HCT116 (cell line): ENCODE measurements around the gene AMOTL2. TPM values are rescaled to one million over a fixed set of nuclear protein-coding genes. Genes with fewer than 3 reads are reported as not detected.
A peak's percentile ranks its signal among the peaks of the same experiment; 100 is the strongest.

Source experiments
- ATAC-seq: fragments of 200-7000 bp; cut with Tn5 transposase; 2 replicates; pipeline ENCODE4 v1.9.1; 2020; ENCODE audit warnings: mild to moderate bottlenecking, moderate library complexity
- BruUV-seq: library from RNA; stranded (reverse); fragments of 400-500 nt; replicated peaks from 2 replicates; lab custom pipeline; 2021; lab: Mats Ljungman, UMichigan
- CTCF ChIA-PET: fragments of 300-600 bp; sonication (Branson Sonifier 250); formaldehyde crosslinking; loops from one replicate; lab custom pipeline; 2021; ENCODE audit warnings: antibody characterized with exemption; lab: Charles Lee
- POLR2A ChIA-PET: fragments of 300-600, 350-600 bp; sonication (Branson Sonifier 250); formaldehyde crosslinking; loops from one replicate; lab custom pipeline; 2021; ENCODE audit warnings: antibody characterized with exemption; lab: Charles Lee
- RAD21 ChIA-PET, 2 experiments: fragments of 300-600 bp; sonication (Branson Sonifier 250); formaldehyde crosslinking; loops; one replicate each; lab custom pipeline; 2023; ENCODE audit warnings: low total read pairs in 2 of 2; ENCODE audit not compliant: uncharacterized antibody in 2 of 2, unreplicated experiment in 2 of 2, low non-redundant PET in 1 of 2; lab: Charles Lee
- DNase-seq: peaks from one replicate; pipeline ENCODE4 v3.0.0-alpha.2; 2010; ENCODE audit warnings: low read depth, low spot score
- H2AFZ ChIP-seq: fragments of 200-600 bp; shearing (Covaris generic), sonication (generic); 2 replicates; pipeline ENCODE4 v1.6.1; 2017; ENCODE audit warnings: low read depth, mixed run types, mixed read lengths, antibody characterized with exemption, low read length; ENCODE audit not compliant: poor library complexity, severe bottlenecking
- H3K27ac ChIP-seq: 2 replicates; pipeline ENCODE4 v1.5.1; 2012; ENCODE audit warnings: low read depth, low read length
- H3K27me3 ChIP-seq: fragments of 200-600 bp; sonication (generic); 2 replicates; pipeline ENCODE4 v1.6.1; 2016; ENCODE audit warnings: mixed run types, low read length, mixed read lengths; ENCODE audit not compliant: insufficient read depth
- H3K36me3 ChIP-seq, 2 experiments: fragments of 200-500 bp in 1 of 2; fragments of 200-600 bp in 1 of 2; sonication (Bioruptor generic) in 1 of 2; sonication (generic) in 1 of 2; 2 replicates each; pipeline versions ENCODE4 v1.5.1 to v1.6.1; 2014 to 2016; ENCODE audit warnings: low read length in 2 of 2, inconsistent platforms in 1 of 2, mixed read lengths in 1 of 2, mixed run types in 1 of 2; ENCODE audit not compliant: insufficient read depth in 2 of 2, control insufficient read depth in 1 of 2
- H3K4me1 ChIP-seq, 2 experiments: fragments of 200-600 bp in 1 of 2; sonication (generic) in 1 of 2; 2 replicates each; pipeline versions ENCODE4 v1.5.1 to v1.6.1; 2012 to 2017; ENCODE audit warnings: low read length in 2 of 2, inconsistent platforms in 1 of 2, mild to moderate bottlenecking in 1 of 2, mixed read lengths in 1 of 2, mixed run types in 1 of 2, moderate library complexity in 1 of 2; ENCODE audit not compliant: insufficient read depth in 2 of 2, control insufficient read depth in 1 of 2
- H3K4me2 ChIP-seq: fragments of 200-600 bp; sonication (generic); 2 replicates; pipeline ENCODE4 v1.6.1; 2017; ENCODE audit warnings: mixed run types, low read length, mixed read lengths
- H3K4me3 ChIP-seq, 2 experiments: fragments of 200-600 bp in 1 of 2; sonication (generic) in 1 of 2; replicated peaks in 1 of 2; 2 replicates each; pipeline ENCODE4 v1.5.1; 2011 to 2016; ENCODE audit warnings: low read length in 2 of 2, control low read depth in 1 of 2, low read depth in 1 of 2, mild to moderate bottlenecking in 1 of 2, mixed read lengths in 1 of 2, mixed run types in 1 of 2
- H3K79me2 ChIP-seq: fragments of 200-600 bp; sonication (generic); 2 replicates; pipeline ENCODE4 v1.6.1; 2017; ENCODE audit warnings: mild to moderate bottlenecking, mixed run types, low read length, moderate library complexity, mixed read lengths; ENCODE audit not compliant: insufficient read depth
- H3K9ac ChIP-seq: fragments of 200-600 bp; sonication (generic); 2 replicates; pipeline ENCODE4 v1.6.1; 2016; ENCODE audit warnings: low read length, mixed read lengths
- H3K9me2 ChIP-seq: fragments of 200-600 bp; sonication (generic), shearing (Covaris generic); 2 replicates; pipeline ENCODE4 v1.6.1; 2017; ENCODE audit warnings: mixed run types, mild to moderate bottlenecking, moderate library complexity; ENCODE audit not compliant: insufficient read depth
- H3K9me3 ChIP-seq, 2 experiments: fragments of 200-500 bp in 1 of 2; fragments of 200-600 bp in 1 of 2; sonication (Bioruptor generic) in 1 of 2; sonication (generic) in 1 of 2; 2 replicates each; pipeline ENCODE4 v1.6.1; 2014 to 2017; ENCODE audit warnings: low read length in 2 of 2, mixed read lengths in 2 of 2, inconsistent platforms in 1 of 2, low read depth in 1 of 2, mild to moderate bottlenecking in 1 of 2, mixed run types in 1 of 2, moderate library complexity in 1 of 2; ENCODE audit not compliant: control insufficient read depth in 1 of 2, insufficient read depth in 1 of 2
- H4K20me1 ChIP-seq: fragments of 200-600 bp; sonication (generic), shearing (Covaris generic); 2 replicates; pipeline ENCODE4 v1.6.1; 2017; ENCODE audit warnings: mixed run types, mild to moderate bottlenecking, moderate library complexity; ENCODE audit not compliant: insufficient read depth
- CBX3 ChIP-seq: IDR thresholded peaks from 2 replicates; pipeline ENCODE4 v1.6.1; 2012; ENCODE audit warnings: low read depth
- CEBPB ChIP-seq: IDR thresholded peaks from 2 replicates; pipeline ENCODE4 v1.6.1; 2012; ENCODE audit warnings: low read depth
- EGR1 ChIP-seq: IDR thresholded peaks from 2 replicates; pipeline ENCODE4 v1.6.1; 2012; ENCODE audit warnings: low read depth
- EZH2 ChIP-seq: fragments of 200-600 bp; sonication (generic); IDR thresholded peaks from 2 replicates; pipeline ENCODE4 v1.6.1; 2017; ENCODE audit warnings: antibody characterized with exemption, mixed run types
- FOSL1 ChIP-seq: IDR thresholded peaks from 2 replicates; pipeline ENCODE4 v1.6.1; 2012; ENCODE audit warnings: low read depth
- JUND ChIP-seq: IDR thresholded peaks from 2 replicates; pipeline ENCODE4 v1.6.1; 2012
- POLR2A ChIP-seq: IDR thresholded peaks from 2 replicates; pipeline ENCODE4 v1.7.0; 2011; ENCODE audit warnings: borderline replicate concordance; ENCODE audit not compliant: insufficient read depth, insufficient read length; ENCODE audit errors: extremely low read depth
- POLR2AphosphoS5 ChIP-seq: IDR thresholded peaks from 2 replicates; pipeline ENCODE4 v1.6.1; 2011; ENCODE audit warnings: mild to moderate bottlenecking, low read depth, low read length, moderate library complexity
- RAD21 ChIP-seq: IDR thresholded peaks from 2 replicates; pipeline ENCODE4 v1.6.1; 2012; ENCODE audit warnings: low read depth, mild to moderate bottlenecking
- SIN3A ChIP-seq: IDR thresholded peaks from 2 replicates; pipeline ENCODE4 v1.6.1; 2012; ENCODE audit warnings: low read depth
- SP1 ChIP-seq: IDR thresholded peaks from 2 replicates; pipeline ENCODE4 v1.6.1; 2012; ENCODE audit warnings: low read depth
- SRF ChIP-seq: IDR thresholded peaks from 2 replicates; pipeline ENCODE4 v1.6.1; 2012; ENCODE audit warnings: low read depth
- TCF7L2 ChIP-seq: IDR thresholded peaks from 2 replicates; pipeline ENCODE4 v1.7.0; 2011; ENCODE audit warnings: borderline replicate concordance, inconsistent platforms; ENCODE audit not compliant: insufficient read depth, insufficient read length; ENCODE audit errors: extremely low read depth
- ZFX ChIP-seq: fragments of 450-650 bp; IDR thresholded peaks from 2 replicates; pipeline ENCODE4 v1.6.1; 2017
- intact Hi-C: fragments of 100-400 bp; cut with micrococcal nuclease; formaldehyde crosslinking; loops from 2 replicates; pipeline ENCODE4 v1.10.0; 2022
- total RNA-seq: library from RNA; stranded (reverse); gene quantifications from one replicate; pipeline ENCODE4 v1.2.1, GENCODE V29; 2021; ENCODE audit not compliant: unreplicated experiment
- TF ChIP-seq, protein P1 (sequence below): IDR thresholded peaks from 2 replicates; pipeline ENCODE4 v1.6.1; 2012
- TF ChIP-seq, protein P2 (sequence below): IDR thresholded peaks from 2 replicates; pipeline ENCODE4 v1.6.1; 2012

The AMOTL2 gene
- total RNA-seq, 1 experiment from 2014 or later, result 54.0 TPM

DNA sequence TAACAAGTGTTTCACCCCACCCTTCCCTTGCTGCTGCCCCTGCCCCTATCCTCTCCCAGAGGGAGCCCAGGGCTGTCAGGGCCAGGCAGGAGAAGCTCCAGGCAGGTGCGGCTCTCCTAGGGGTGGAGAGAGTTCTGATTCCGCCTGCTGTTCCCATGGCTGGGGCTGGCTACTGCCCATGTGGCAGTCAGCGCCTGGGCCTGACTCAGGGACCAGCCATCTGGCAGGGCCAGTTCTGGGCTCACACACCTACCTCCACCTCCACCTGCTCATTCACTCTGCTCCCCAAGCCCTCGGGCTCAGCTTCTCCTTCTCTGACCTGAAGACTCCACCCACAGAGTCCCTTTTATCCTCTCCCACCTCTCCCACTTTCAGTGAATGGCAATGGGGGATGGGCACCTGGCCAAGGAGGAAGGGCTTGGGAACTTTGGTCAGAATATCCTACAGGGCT, 23.4 kb downstream of the AMOTL2 start (continued):
- TF ChIP-seq RAD21 (0 out of 2 replicates have a peak, but pooled peaks have one; percentile 15), FOSL1 (peak; percentile 72), ZFX (no peak)

DNA sequence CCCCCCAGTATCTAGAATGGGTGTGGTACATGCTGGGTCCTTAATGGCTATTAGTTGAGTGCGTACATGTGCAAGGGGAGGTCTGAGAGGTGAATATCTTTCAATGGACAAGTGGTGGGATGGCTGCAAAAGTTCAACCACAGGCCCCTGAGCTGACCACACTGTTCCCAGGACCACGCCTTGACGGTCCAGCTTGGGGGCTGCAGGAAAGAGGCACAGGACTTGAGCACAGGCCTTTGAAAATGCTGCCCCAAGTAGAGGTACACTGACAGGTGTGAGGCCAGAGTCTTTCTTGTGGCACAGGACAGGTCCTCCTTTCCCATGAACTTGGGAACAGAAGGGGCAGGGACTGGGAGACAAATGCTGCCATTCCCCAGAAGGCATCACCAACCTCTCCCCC, 24.0 kb downstream of the AMOTL2 start:
- H3K4me3 ChIP-seq, result no peak overlapping the region
- POLR2A ChIA-PET, result no interaction called here
- BruUV-seq, result no TSS peak

DNA sequence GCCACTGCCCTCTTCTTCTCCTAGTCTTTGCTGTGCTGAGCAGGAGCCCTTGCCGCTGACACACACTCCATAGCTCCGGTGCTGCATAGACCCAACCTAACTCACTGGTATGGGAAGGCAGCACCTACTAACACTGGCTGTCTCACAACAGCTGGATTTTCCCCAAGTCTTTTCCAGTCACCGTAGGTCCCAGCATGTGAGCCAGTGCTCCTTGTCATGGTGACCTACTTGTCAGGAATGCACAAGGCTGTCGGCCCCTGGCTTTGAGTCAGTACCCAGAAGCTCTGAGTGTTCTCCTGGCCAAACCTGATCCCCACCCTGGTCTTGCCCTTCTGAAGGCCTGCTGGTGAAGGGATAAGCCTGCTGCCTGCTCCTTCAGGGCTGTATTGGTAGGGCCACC, 25.7 kb downstream of the AMOTL2 start:
- Histone ChIP-seq H2AFZ (no peak overlapping the region), H3K9ac (peak overlapping the region; percentile 26; the same call in 1 of the 2 replicates), H3K4me3 (peak overlapping the region in 1 of 2 experiments; percentile 14; a peak in 1 of 4 replicates), H3K4me1 (peaks cover 28 to 58% of the 10 kb centered on the region in 2 experiments), H3K9me2 (no peaks in the 10 kb centered on the region), H3K9me3 (peaks cover 0 to 10% of the 10 kb centered on the region in 2 experiments; a peak in 1 of 4 replicates), H4K20me1 (no peaks in the 10 kb centered on the region), H3K4me2 (peak overlapping the region; percentile 54), H3K27ac (peak overlapping the region; percentile 14; the same call in 1 of the 2 replicates), H3K79me2 (no peaks in the 10 kb centered on the region), H3K36me3 (no peaks in the 10 kb centered on the region), H3K27me3 (no peaks in the 10 kb centered on the region)
- TF ChIP-seq ZFX (no peak), EGR1 (no peak), POLR2AphosphoS5 (no peak), SIN3A (no peak), JUND (peak; percentile 39; the same call in 1 of the 2 replicates), SP1 (peak; percentile 46; the same call in 1 of the 2 replicates), CBX3 (peak; percentile 43; the same call in 1 of the 2 replicates), RAD21 (no peak)
- TF ChIP-seq, protein P1, sequence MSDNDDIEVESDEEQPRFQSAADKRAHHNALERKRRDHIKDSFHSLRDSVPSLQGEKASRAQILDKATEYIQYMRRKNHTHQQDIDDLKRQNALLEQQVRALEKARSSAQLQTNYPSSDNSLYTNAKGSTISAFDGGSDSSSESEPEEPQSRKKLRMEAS, result peak; percentile 46
- no TSS peak for BruUV-seq
- ChIA-PET CTCF (no interaction called here), RAD21 (no interaction called here), POLR2A (no interaction called here)
- intact Hi-C loops, result no loop called here
- ATAC-seq (peak; percentile 84), DNase-seq (peak; percentile 48)

More for the DNA sequence above, 24.0 kb downstream of the AMOTL2 start:
- ATAC-seq, result no peak
- Histone ChIP-seq H3K27ac (no peak overlapping the region; the same call in 1 of the 2 replicates), H3K9me3 (peaks cover 0 to 10% of the 10 kb centered on the region in 2 experiments; a peak in 1 of 4 replicates), H3K9ac (peak overlapping the region; percentile 35), H3K27me3 (no peaks in the 10 kb centered on the region)
- CTCF ChIA-PET, result interaction anchor here (1.0 to 1.3 kb wide), 2 partner anchors 14 to 123 kb away, joined by 3 to 4 read pairs; no protein-coding TSS in a partner anchor
- TF ChIP-seq SRF (no peak), FOSL1 (no peak), SIN3A (no peak), JUND (no peak), TCF7L2 (no peak), EZH2 (no peak), CEBPB (no peak), POLR2A (no peak)
- TF ChIP-seq, protein P2, sequence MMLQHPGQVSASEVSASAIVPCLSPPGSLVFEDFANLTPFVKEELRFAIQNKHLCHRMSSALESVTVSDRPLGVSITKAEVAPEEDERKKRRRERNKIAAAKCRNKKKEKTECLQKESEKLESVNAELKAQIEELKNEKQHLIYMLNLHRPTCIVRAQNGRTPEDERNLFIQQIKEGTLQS, result no peak
- TF ChIP-seq, all 23 proteins: peak for 0
- Histone ChIP-seq H2AFZ (no peak overlapping the region), H3K4me1 (peaks cover 31 to 76% of the 10 kb centered on the region in 2 experiments), H3K9me2 (no peaks in the 10 kb centered on the region), H3K4me2 (peak overlapping the region; percentile 52), H4K20me1 (no peaks in the 10 kb centered on the region), H3K36me3 (peaks cover 0 to 8% of the 10 kb centered on the region in 2 experiments; a peak in 1 of 4 replicates), H3K79me2 (no peaks in the 10 kb centered on the region)
- no peak for DNase-seq
- RAD21 ChIA-PET, result no interaction called here
- intact Hi-C loops, result no loop called here
